OCI-LY7 (cell line): Measurements from ENCODE around the gene KIDINS220. TPM values are rescaled to one million over a fixed set of nuclear protein-coding genes. Genes with fewer than 3 reads are reported as not detected.

ENCODE experiments used
- BruUV-seq: library from RNA; stranded (reverse); fragments of 400-500 nt; replicated peaks from 2 replicates; lab custom pipeline; 2021; lab: Mats Ljungman, UMichigan
- CTCF ChIA-PET: fragments of 300-600 bp; sonication (Branson Sonifier 250); formaldehyde crosslinking; loops from one replicate; lab custom pipeline; 2022; ENCODE audit warnings: antibody characterized with exemption; ENCODE audit not compliant: unreplicated experiment; lab: Charles Lee
- POLR2A ChIA-PET: fragments of 300-600 bp; sonication (Branson Sonifier 250); formaldehyde crosslinking; loops from one replicate; lab custom pipeline; 2022; ENCODE audit warnings: antibody characterized with exemption; lab: Charles Lee
- DNase-seq: peaks from one replicate; pipeline ENCODE4 v3.0.0-alpha.2; 2015; ENCODE audit warnings: low spot score
- H2AFZ ChIP-seq: fragments of 200-600 bp; sonication (generic), shearing (Covaris generic); 2 replicates; pipeline ENCODE4 v1.6.1; 2014; ENCODE audit warnings: mild to moderate bottlenecking, antibody characterized with exemption, low read length, moderate library complexity
- H3K27ac ChIP-seq: fragments of 200-600 bp; sonication (generic); 2 replicates; pipeline ENCODE4 v1.5.1; 2014; ENCODE audit warnings: mixed run types, low read depth, mild to moderate bottlenecking, moderate library complexity, low read length, inconsistent platforms; ENCODE audit not compliant: poor library complexity, severe bottlenecking
- H3K36me3 ChIP-seq: fragments of 200-600 bp; sonication (generic); 2 replicates; pipeline ENCODE4 v1.6.1; 2014; ENCODE audit warnings: mild to moderate bottlenecking, antibody characterized with exemption, low read length, moderate library complexity, mixed read lengths; ENCODE audit not compliant: insufficient read depth
- H3K4me1 ChIP-seq: fragments of 200-600 bp; sonication (generic); 2 replicates; pipeline ENCODE4 v1.5.1; 2014; ENCODE audit warnings: mild to moderate bottlenecking, low read length; ENCODE audit not compliant: insufficient read depth, poor library complexity, severe bottlenecking
- H3K4me2 ChIP-seq: fragments of 200-600 bp; sonication (generic); 2 replicates; pipeline ENCODE4 v1.6.1; 2014; ENCODE audit warnings: mild to moderate bottlenecking, low read length
- H3K4me3 ChIP-seq: fragments of 200-600 bp; sonication (generic); 2 replicates; pipeline ENCODE4 v1.5.1; 2014; ENCODE audit warnings: mild to moderate bottlenecking, low read depth, low read length; ENCODE audit not compliant: poor library complexity, severe bottlenecking
- H3K79me2 ChIP-seq: fragments of 200-600 bp; sonication (generic); 2 replicates; pipeline ENCODE4 v1.6.1; 2016; ENCODE audit warnings: low read depth, mild to moderate bottlenecking, low read length, moderate library complexity, mixed read lengths; ENCODE audit not compliant: insufficient read depth
- H3K9me2 ChIP-seq: fragments of 200-600 bp; sonication (generic); 2 replicates; pipeline ENCODE4 v1.6.1; 2016; ENCODE audit warnings: mild to moderate bottlenecking, low read length, mixed read lengths; ENCODE audit not compliant: insufficient read depth
- H3K9me3 ChIP-seq: fragments of 200-600 bp; sonication (generic); 2 replicates; pipeline ENCODE4 v1.6.1; 2014; ENCODE audit warnings: mild to moderate bottlenecking, mixed run types, low read length, mixed read lengths
- H4K20me1 ChIP-seq: fragments of 200-600 bp; sonication (generic); 2 replicates; pipeline ENCODE4 v1.6.1; 2014; ENCODE audit warnings: mild to moderate bottlenecking, antibody characterized with exemption, low read length, moderate library complexity, mixed read lengths; ENCODE audit not compliant: insufficient read depth
- CTCF ChIP-seq: fragments of 200-600 bp; sonication (generic); conservative IDR thresholded peaks from 2 replicates; pipeline ENCODE4 v1.5.1; 2014; ENCODE audit warnings: mild to moderate bottlenecking, antibody characterized with exemption, low read length, moderate library complexity, mixed read lengths
- EZH2phosphoT487 ChIP-seq: fragments of 200-600 bp; sonication (generic); IDR thresholded peaks from 2 replicates; pipeline ENCODE4 v1.6.1; 2018; ENCODE audit warnings: low read depth, borderline replicate concordance, mild to moderate bottlenecking, mixed run types, antibody characterized with exemption, low read length, moderate library complexity, mixed read lengths
- intact Hi-C: fragments of 100-400 bp; cut with micrococcal nuclease; formaldehyde crosslinking; loops from one replicate; pipeline ENCODE4 v1.10.0; 2022; ENCODE audit not compliant: unreplicated experiment
- total RNA-seq, 2 experiments: library from RNA; depleted of rRNA in 1 of 2; stranded (reverse); fragments of >200 nt in 1 of 2; shearing (Covaris generic) in 1 of 2; gene quantifications; 2 replicates each; pipeline ENCODE4 v1.2.3, GENCODE V29; 2014 to 2022

KIDINS220 gene
- total RNA-seq, 2 experiments from 2014 or later: 29.1 to 32.3 TPM

- BruUV-seq: no TSS peak
- intact Hi-C loops: no loop called here
- TF ChIP-seq EZH2phosphoT487 (no peak), CTCF (no peak)
- Histone ChIP-seq H3K79me2 (no peaks in the 10 kb centered on the region), H2AFZ (no peak overlapping the region), H4K20me1 (no peaks in the 10 kb centered on the region), H3K27ac (no peak overlapping the region), H3K4me2 (no peak overlapping the region), H3K4me1 (no peaks in the 10 kb centered on the region), H3K4me3 (no peak overlapping the region), H3K9me3 (peaks cover 3% of the 10 kb centered on the region; the same call in 1 of the 2 replicates), H3K36me3 (no peaks in the 10 kb centered on the region), H3K9me2 (no peaks in the 10 kb centered on the region)
- ChIA-PET POLR2A (no interaction called here), CTCF (no interaction called here)
- no peak for DNase-seq
Measured at GRCh38 chr2:8709611-8710010, 127.8 kb downstream of the KIDINS220 start.

- no peak for DNase-seq
- TF ChIP-seq EZH2phosphoT487 (no peak), CTCF (no peak)
- Histone ChIP-seq H3K79me2 (no peaks in the 10 kb centered on the region), H4K20me1 (no peaks in the 10 kb centered on the region), H3K27ac (no peak overlapping the region), H3K4me1 (no peaks in the 10 kb centered on the region), H3K4me2 (no peak overlapping the region), H3K4me3 (no peak overlapping the region), H3K9me3 (peaks cover 3% of the 10 kb centered on the region; the same call in 1 of the 2 replicates), H3K36me3 (no peaks in the 10 kb centered on the region), H2AFZ (no peak overlapping the region), H3K9me2 (no peaks in the 10 kb centered on the region)
- POLR2A ChIA-PET: no interaction called here
- intact Hi-C loops: no loop called here
- no TSS peak for BruUV-seq
- CTCF ChIA-PET: no interaction called here
Measured at GRCh38 chr2:8704906-8705305, 132.5 kb downstream of the KIDINS220 start.

GRCh38 chr2:8701681-8702379, 135.6 kb downstream of the KIDINS220 start:
- POLR2A ChIA-PET: no interaction called here
- H3K27ac ChIP-seq: no peak overlapping the region
- TF ChIP-seq EZH2phosphoT487 (no peak), CTCF (no peak)
- H3K4me1 ChIP-seq: no peaks in the 10 kb centered on the region
- no peak overlapping the region for H3K4me2 ChIP-seq
- no peaks in the 10 kb centered on the region for H3K9me2 ChIP-seq
- CTCF ChIA-PET: no interaction called here
- no peaks in the 10 kb centered on the region for H3K36me3 ChIP-seq
- H4K20me1 ChIP-seq: no peaks in the 10 kb centered on the region
- no peaks in the 10 kb centered on the region for H3K9me3 ChIP-seq
- no peak overlapping the region for H2AFZ ChIP-seq
- no peak for DNase-seq
- intact Hi-C loops: no loop called here
- BruUV-seq: no TSS peak
- H3K4me3 ChIP-seq: no peak overlapping the region
- H3K79me2 ChIP-seq: no peaks in the 10 kb centered on the region
